Adrenal gland (tissue), 12 donors: ENCODE measurements around the gene TUB. TPM values are rescaled to one million over a fixed set of nuclear protein-coding genes. Genes with fewer than 3 reads are reported as not detected.

Source experiments
- DNase-seq, 7 donors: peaks; one replicate each; pipeline ENCODE4 v3.0.0-alpha.2; 2019 to 2020
- H3K27ac ChIP-seq, 5 donors: fragments of 200-600 bp; sonication (generic) in 4 of 5; 1 replicate in 3 of 5; 2 replicates in 2 of 5; pipeline versions ENCODE4 v1.5.1 to v1.8.0; 2016 to 2020; ENCODE audit warnings: mild to moderate bottlenecking in 1 of 5
- H3K27me3 ChIP-seq: fragments of 200-600 bp; 2 replicates; pipeline ENCODE4 v1.8.0; 2021
- H3K36me3 ChIP-seq, 2 donors: fragments of 200-600 bp; replicated peaks in 1 of 2; 1 replicate in 1 of 2; 2 replicates in 1 of 2; pipeline versions ENCODE4 v1.5.1 to v1.8.0; 2018 to 2022
- H3K4me1 ChIP-seq, 2 donors: fragments of 200-600 bp; replicated peaks in 1 of 2; 1 replicate in 1 of 2; 2 replicates in 1 of 2; pipeline versions ENCODE4 v1.5.1 to v1.8.0; 2018 to 2021
- H3K4me3 ChIP-seq, 4 donors: fragments of 200-600 bp; sonication (generic) in 3 of 4; one replicate each; pipeline ENCODE4 v1.5.1; 2016 to 2018
- H3K9me3 ChIP-seq, 3 donors: fragments of 200-600 bp; sonication (generic) in 1 of 3; replicated peaks in 1 of 3; 1 replicate in 2 of 3; 2 replicates in 1 of 3; pipeline versions ENCODE4 v1.5.1 to v1.8.0; 2016 to 2021
- POLR2A ChIP-seq, 2 donors: fragments of 450-650 bp; IDR thresholded peaks; one replicate each; pipeline ENCODE4 v1.6.1; 2017; ENCODE audit warnings: antibody characterized with exemption in 2 of 2, mild to moderate bottlenecking in 2 of 2, moderate library complexity in 1 of 2
- WGBS, 4 donors: extraction: QIAGEN DNeasy Blood & Tissue Kit in 2 of 4; methylation state at CpG; one replicate each; pipeline versions ENCODE4 v1.1.5 to v1.1.7; 2013 to 2017; 5-methylcytosine and 5-hydroxymethylcytosine counted together
- intact Hi-C, 2 donors: fragments of 100-400 bp; cut with DNase I; formaldehyde crosslinking; loops; one replicate each; pipeline versions ENCODE4 v1.14.1 to v1.15.0; 2022 to 2023
- polyA plus RNA-seq, 3 donors: library from polyadenylated mRNA; stranded (reverse); fragments of 200-250 nt in 2 of 3; fragments of 350-450 nt in 1 of 3; fragmentation: Illumina TruSeq in 1 of 3; extraction: RNeasy Lipid Tissue Mini Kit (QIAGEN cat#74804) in 1 of 3; gene quantifications; one replicate each; pipeline ENCODE4 v1.2.3, GENCODE V29; 2013 to 2014
- total RNA-seq, 9 donors: library from RNA; depleted of rRNA in 4 of 9; stranded (reverse); fragments of >200 nt in 4 of 9; fragments of 120-200 nt in 1 of 9; fragmentation: NEBNext Ultra II Directional in 1 of 9; extraction: Animal tissue kit (Norgen Biotek cat#: 25700) in 1 of 9; gene quantifications; one replicate each; pipeline versions ENCODE4 v1.1.0 to v1.2.4, GENCODE V29; 2013 to 2023
- TF ChIP-seq, protein P1 (sequence below), 6 experiments: fragments of 450-650 bp in 4 of 6; fragments of 200-600 bp in 2 of 6; sonication (generic) in 1 of 6; IDR thresholded peaks; 1 replicate in 5 of 6; 2 replicates in 1 of 6; pipeline versions ENCODE4 v1.5.1 to v1.8.0; 2016 to 2021; ENCODE audit warnings: antibody characterized with exemption in 6 of 6, mild to moderate bottlenecking in 2 of 6, moderate library complexity in 1 of 6
- donor health status: healthy with polysubstance abuse.
- donor health status: Bipolar disorder and iron deficiency.
- donor health status: DM: yes; HTN: yes; CAD: no.
- donor health status: DM: no; HTN: no; CAD: no.
- donor health status: DM: no; HTN: no; CAD: no.
- donor health status: DM: yes; HTN: yes; CAD: no.

TUB gene
- total and polyA plus RNA-seq, 12 donors = 2.8 to 26.8 (median 12.0) TPM

DNA sequence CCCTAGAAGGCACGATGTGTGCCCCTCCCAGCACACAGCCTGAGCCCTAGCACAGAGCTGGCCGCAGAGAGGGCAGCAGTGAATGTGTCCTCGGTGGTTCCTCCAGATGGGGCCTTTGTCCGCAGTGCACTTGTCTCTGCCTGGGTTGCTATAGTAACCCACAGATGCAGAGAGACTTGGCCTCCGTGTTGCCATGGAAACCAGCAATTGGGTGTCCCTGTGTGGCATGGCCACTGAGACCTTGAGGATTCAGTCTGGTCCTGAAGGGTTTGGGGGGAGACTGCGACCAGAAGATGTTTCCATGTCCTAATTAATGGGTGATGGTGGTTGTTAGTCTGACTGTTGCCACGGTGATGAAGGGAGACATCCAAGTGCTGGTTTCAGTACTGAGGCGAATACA is 42.6 kb upstream of the TUB start:
- Histone ChIP-seq H3K9me3 (no peaks in the 10 kb centered on the region), H3K27me3 (no peaks in the 10 kb centered on the region), H3K4me1 (peaks cover 9 to 15% of the 10 kb centered on the region in 2 donors)

DNA sequence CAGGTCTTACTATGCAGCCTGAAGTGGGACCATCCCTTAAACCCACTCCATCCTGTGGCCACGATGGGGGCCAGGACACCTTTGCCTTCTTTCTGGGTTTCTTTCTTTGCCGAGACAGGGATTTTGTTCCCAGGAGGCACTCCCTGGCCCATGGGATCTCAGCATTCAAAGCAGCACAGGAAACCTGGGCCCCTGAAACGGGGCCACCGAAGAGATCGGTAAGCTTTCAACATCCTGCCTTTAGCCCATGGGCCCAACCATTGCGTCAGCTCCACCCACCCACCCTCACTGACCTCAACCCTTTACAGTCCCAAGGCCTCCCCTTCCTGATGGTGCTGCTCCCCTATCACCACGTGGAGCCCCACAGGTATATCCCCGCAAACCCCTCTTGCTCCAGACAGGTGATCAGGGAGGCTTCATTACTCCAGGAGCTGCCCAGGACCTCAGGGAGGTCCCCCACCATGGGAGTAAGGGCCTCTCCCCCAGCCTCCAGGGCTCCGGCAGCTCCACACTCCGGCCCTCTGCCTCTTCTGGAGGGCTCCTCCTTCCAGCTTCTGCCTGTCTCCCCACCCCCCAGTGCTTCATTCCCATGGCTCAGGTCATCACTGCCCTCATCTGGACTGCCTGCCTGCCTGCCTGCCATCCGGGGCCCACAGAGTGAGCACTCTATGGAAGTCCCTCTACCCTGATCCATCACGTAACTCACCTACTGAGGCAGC is 42.0 kb upstream of the TUB start:
- DNase-seq = peak in 1 of 7 donors; percentile 12
- intact Hi-C loops = loop anchor here in 1 of 2 donors (5.0 kb wide), 1 partner anchor 33 kb away; no protein-coding TSS in a partner anchor
- TF ChIP-seq, protein P1, sequence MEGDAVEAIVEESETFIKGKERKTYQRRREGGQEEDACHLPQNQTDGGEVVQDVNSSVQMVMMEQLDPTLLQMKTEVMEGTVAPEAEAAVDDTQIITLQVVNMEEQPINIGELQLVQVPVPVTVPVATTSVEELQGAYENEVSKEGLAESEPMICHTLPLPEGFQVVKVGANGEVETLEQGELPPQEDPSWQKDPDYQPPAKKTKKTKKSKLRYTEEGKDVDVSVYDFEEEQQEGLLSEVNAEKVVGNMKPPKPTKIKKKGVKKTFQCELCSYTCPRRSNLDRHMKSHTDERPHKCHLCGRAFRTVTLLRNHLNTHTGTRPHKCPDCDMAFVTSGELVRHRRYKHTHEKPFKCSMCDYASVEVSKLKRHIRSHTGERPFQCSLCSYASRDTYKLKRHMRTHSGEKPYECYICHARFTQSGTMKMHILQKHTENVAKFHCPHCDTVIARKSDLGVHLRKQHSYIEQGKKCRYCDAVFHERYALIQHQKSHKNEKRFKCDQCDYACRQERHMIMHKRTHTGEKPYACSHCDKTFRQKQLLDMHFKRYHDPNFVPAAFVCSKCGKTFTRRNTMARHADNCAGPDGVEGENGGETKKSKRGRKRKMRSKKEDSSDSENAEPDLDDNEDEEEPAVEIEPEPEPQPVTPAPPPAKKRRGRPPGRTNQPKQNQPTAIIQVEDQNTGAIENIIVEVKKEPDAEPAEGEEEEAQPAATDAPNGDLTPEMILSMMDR (IDR thresholded peaks at IDR 0.05) = no peak
- no peak for TF ChIP-seq POLR2A (IDR thresholded peaks at IDR 0.05)

More for the DNA sequence above, 42.6 kb upstream of the TUB start:
- H3K36me3 ChIP-seq = no peaks in the 10 kb centered on the region
- H3K4me3 ChIP-seq = no peak overlapping the region
- DNase-seq = peak in 2 of 7 donors; percentile 23 to 80
- TF ChIP-seq POLR2A (IDR thresholded peaks at IDR 0.05) = no peak
- TF ChIP-seq, protein P1 (IDR thresholded peaks at IDR 0.05) = no peak
- H3K27ac ChIP-seq = peak overlapping the region in 1 of 5 donors; percentile 4
- WGBS, 4 donors = 75 to 80% (median 79%) methylated on average over 3 to 8 of the region's 8 CpGs
- intact Hi-C loops = loop anchor here in 1 of 2 donors (5.0 kb wide), 1 partner anchor 34 kb away; no protein-coding TSS in a partner anchor

DNA sequence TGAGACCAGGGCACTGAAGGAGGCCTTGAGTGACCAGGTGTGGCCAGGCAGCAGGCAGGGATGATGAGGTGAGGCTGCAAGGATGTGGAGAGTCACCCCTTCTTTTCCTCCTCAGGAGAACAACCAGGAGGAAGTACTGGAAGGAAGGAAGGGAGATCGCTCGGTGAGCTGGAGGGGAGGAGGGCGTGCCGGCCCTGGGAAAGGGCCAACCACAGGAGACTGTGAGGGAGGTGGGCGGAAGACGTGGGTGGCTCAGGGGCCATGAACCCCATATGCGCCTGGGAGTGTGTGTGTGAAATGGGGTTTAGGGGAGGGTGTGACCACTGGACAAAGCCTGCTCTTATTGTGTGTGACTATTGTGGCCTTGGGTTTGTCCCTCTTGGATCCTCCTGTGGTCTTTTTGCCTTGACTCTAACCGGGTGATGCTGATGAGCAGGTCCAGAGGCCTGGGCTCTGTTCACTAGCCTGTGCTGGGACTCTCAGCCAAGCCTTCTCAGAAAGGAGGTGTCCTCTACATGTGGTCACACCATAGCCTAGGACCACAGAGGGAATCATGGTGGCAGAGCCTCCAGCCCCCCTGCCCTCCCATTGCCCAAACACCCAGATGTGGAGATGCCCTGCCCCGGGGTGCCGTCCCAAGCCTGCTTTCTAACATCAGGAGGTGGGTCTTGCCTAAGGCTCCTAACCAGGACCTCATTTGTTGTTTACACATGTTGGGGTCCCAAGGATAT is 41.3 kb upstream of the TUB start:
- no peak overlapping the region for H3K4me3 ChIP-seq
- no peak for TF ChIP-seq POLR2A (IDR thresholded peaks at IDR 0.05)
- TF ChIP-seq, protein P1 (IDR thresholded peaks at IDR 0.05) = no peak
- DNase-seq = peak in 2 of 7 donors; percentile 6 to 10
- no peaks in the 10 kb centered on the region for H3K27me3 ChIP-seq
- WGBS, 4 donors = 85 to 96% (median 89%) methylated on average over 8 to 10 of the region's 10 CpGs
- H3K27ac ChIP-seq = no peak overlapping the region
- H3K9me3 ChIP-seq = no peaks in the 10 kb centered on the region
- no peaks in the 10 kb centered on the region for H3K36me3 ChIP-seq
- intact Hi-C loops = loop anchor here in 1 of 2 donors (5.0 kb wide), 1 partner anchor 33 kb away; no protein-coding TSS in a partner anchor
- peaks cover 3 to 7% of the 10 kb centered on the region in 2 donors for H3K4me1 ChIP-seq

More for the DNA sequence above, 42.0 kb upstream of the TUB start:
- Histone ChIP-seq H3K4me3 (no peak overlapping the region), H3K27me3 (no peaks in the 10 kb centered on the region), H3K9me3 (no peaks in the 10 kb centered on the region), H3K36me3 (no peaks in the 10 kb centered on the region), H3K27ac (peak overlapping the region in 1 of 5 donors; percentile 4), H3K4me1 (peaks cover 6 to 11% of the 10 kb centered on the region in 2 donors)
- WGBS, 4 donors = 81 to 90% (median 84%) methylated on average over 10 to 12 of the region's 12 CpGs

DNA sequence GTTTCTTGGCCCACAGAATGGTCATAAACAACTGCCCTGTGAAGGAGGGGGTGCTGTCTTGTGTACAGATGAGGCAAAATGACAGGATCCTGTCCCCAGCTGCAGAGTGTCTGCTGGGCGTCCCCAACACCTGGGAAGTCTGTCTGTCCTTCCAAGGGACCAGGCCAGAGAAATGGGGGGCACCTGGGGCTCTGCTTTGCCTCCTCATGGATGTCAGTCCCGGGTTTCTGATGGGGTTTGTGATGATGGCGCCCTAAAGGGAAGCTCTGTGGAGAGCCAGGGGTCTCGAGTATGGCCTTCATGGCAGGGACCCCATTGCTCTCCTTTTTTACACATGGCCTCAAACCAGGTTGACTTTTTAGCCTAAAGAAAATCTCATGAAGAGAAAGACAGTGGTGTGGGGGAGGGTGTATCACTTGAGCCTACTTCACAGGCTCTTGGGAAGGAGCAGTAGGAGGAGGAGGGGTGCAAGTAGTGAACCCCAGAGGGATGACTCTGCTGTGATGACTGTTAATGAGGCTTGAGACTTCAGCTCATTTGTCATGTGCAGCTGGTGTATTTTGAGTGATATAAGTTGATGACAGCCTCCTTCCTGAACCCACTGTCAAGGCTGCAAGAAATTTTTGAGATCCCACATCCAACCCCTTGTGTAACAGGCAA is 40.6 kb upstream of the TUB start:
- Histone ChIP-seq H3K9me3 (no peaks in the 10 kb centered on the region), H3K4me1 (peaks cover 0 to under 1% of the 10 kb centered on the region in 2 donors), H3K4me3 (no peak overlapping the region), H3K36me3 (no peaks in the 10 kb centered on the region), H3K27me3 (no peaks in the 10 kb centered on the region), H3K27ac (no peak overlapping the region)
- 77 to 97% (median 86%) methylated on average over 4 of the region's 4 CpGs for WGBS, 4 donors
- intact Hi-C loops = no loop called here
- peak in 2 of 7 donors; percentile 5 to 8 for DNase-seq
- TF ChIP-seq, protein P1 (IDR thresholded peaks at IDR 0.05) = no peak
- TF ChIP-seq POLR2A (IDR thresholded peaks at IDR 0.05) = no peak
